ENCODE measurements around the gene PIGK.
A peak's percentile ranks its signal among the peaks of the same experiment; 100 is the strongest.

PIGK gene

GRCh38 chr1:77121503-77121902 lies 97.7 kb downstream of the PIGK start:
- in situ Hi-C loops (cut with MboI; ENCODE audit: low pct_unique_long_range_greater_than_20kb, low sequenced_read_pairs), result no loop called here
- no peak for DNase-seq

DNA sequence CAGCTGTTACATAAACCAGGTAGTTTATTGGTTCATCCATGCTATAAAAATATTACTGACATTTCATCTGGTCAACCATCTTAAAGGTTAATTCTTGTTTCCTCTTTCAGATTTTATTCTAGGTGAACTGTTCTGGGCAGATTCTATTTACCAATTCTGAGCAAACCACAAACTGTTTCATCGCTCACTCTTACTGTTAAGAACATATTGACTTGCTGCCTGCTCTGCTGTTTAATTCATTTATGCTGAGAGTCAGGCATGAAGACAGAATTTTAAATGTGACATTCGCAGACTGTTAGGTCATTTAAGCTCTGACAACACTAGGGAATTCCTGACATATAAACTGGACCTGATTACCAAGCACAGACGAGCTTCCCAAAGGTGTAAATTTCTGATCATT lies 98.3 kb downstream of the PIGK start:
- no peak for DNase-seq
- in situ Hi-C loops (cut with MboI; ENCODE audit: low pct_unique_long_range_greater_than_20kb, low sequenced_read_pairs), result no loop called here

DNA sequence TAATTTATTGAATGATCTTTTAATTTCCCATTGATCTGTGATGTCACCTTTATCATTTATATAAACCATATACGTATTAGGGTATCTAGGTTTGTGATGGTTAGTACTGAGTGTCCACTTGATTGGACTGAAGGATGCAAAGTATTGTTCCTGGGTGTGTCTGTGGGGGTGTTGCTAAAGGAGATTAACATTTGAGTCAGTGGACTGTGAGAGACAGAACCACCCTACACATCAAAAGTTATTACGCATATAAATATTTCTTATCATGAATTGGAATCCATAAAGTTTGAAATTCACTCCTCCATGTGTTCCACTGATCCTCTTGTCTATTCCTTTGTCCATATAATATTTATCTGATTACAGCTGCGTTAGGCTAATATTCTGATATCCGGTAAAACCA lies 100.5 kb downstream of the PIGK start:
- DNase-seq, result no peak
- in situ Hi-C loops (cut with MboI; ENCODE audit: low pct_unique_long_range_greater_than_20kb, low sequenced_read_pairs), result no loop called here

DNA sequence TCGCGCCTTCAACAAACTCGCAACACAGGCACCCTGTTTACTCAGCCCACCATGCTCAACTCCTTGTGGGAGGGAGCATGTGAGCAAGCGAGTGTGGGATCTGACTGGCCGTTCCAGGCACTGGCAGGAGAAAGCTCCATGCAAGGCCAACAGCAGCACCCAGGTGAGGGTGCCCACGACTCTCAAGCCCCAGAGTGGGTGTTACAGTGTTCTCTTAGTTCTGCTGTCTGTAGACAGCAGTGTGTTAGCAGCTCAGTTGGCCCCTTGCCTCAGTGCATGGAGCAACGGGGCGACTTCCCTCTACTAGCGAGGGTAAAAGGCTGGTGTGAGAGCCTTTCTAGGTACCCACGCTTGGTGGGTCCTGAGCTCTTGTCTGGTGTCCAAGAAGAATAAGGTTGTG lies 114.6 kb downstream of the PIGK start:
- in situ Hi-C loops (cut with MboI; ENCODE audit: low pct_unique_long_range_greater_than_20kb, low sequenced_read_pairs), result no loop called here
- no peak for DNase-seq

- in situ Hi-C loops (cut with MboI; ENCODE audit: low pct_unique_long_range_greater_than_20kb, low sequenced_read_pairs), result no loop called here
- DNase-seq, result no peak
Measured at GRCh38 chr1:77103486-77103885, 115.7 kb downstream of the PIGK start.

- no peak for DNase-seq
- in situ Hi-C loops (cut with MboI; ENCODE audit: low pct_unique_long_range_greater_than_20kb, low sequenced_read_pairs), result no loop called here
Measured at GRCh38 chr1:77100875-77101274, 118.4 kb downstream of the PIGK start.

DNA sequence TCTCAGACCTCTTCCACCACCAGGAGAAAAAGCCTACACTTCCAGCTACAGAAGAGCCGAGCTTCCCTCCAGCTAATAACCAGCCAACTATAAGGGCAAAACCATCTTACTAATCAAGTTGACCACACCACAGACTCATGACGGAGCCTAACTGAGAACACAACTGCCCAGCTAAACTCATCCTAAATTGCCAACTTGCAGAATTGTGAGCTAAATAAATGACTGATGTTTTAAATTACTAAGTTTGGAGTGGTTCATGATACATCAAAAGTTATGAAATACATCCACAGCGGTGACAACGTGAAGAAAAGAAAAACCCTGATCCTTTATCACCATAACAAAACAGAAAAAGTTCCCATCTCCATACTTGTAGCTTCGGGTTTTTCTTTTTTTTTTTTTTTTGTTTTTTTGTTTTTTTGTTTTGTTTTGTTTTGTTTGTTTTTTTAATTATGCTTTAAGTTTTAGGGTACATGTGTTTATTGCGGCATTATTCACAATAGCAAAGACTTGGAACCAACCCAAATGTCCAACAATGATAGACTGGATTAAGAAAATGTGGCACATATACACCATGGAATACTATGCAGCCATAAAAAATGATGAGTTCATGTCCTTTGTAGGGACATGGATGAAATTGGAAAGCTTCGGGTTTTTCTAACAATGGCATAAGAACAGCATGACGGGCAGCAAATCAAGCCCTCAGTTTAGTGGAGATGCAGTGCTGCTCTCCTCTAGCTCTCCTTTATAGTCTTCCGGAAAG lies 122.6 kb downstream of the PIGK start:
- in situ Hi-C loops (cut with MboI; ENCODE audit: low pct_unique_long_range_greater_than_20kb, low sequenced_read_pairs), result no loop called here
- no peak for DNase-seq

GRCh38 chr1:77095236-77095635 lies 124.0 kb downstream of the PIGK start:
- in situ Hi-C loops (cut with MboI; ENCODE audit: low pct_unique_long_range_greater_than_20kb, low sequenced_read_pairs), result no loop called here
- DNase-seq, result no peak

DNA sequence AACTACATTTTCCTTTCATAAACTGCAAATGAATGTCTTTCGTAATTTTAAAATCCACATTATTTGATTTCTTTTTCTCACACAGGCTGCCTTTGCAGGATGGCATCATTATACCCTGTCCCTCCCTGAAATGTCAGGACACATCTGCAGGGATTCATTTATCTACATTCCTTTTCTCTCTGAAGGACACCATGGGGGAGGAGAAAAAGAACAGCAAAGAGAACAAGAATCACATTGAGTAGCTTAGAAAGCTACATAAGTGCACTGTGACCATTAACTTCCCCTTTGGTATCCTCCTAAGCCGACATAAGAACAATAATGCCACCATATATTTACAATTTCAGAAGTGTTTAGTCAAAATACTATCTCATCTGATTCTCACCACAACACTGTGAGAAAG lies 129.5 kb downstream of the PIGK start:
- in situ Hi-C loops (cut with MboI; ENCODE audit: low pct_unique_long_range_greater_than_20kb, low sequenced_read_pairs), result no loop called here

GRCh38 chr1:77085109-77085508 lies 134.1 kb downstream of the PIGK start:
- in situ Hi-C loops (cut with MboI; ENCODE audit: low pct_unique_long_range_greater_than_20kb, low sequenced_read_pairs), result no loop called here
- no peak for DNase-seq

More for the DNA sequence above, 129.5 kb downstream of the PIGK start:
- no peak for DNase-seq

- in situ Hi-C loops (cut with MboI; ENCODE audit: low pct_unique_long_range_greater_than_20kb, low sequenced_read_pairs), result no loop called here
- DNase-seq, result no peak
Measured at GRCh38 chr1:77084457-77084856, 134.8 kb downstream of the PIGK start.

GRCh38 chr1:77081834-77082233 lies 137.4 kb downstream of the PIGK start:
- in situ Hi-C loops (cut with MboI; ENCODE audit: low pct_unique_long_range_greater_than_20kb, low sequenced_read_pairs), result no loop called here
- no peak for DNase-seq

DNA sequence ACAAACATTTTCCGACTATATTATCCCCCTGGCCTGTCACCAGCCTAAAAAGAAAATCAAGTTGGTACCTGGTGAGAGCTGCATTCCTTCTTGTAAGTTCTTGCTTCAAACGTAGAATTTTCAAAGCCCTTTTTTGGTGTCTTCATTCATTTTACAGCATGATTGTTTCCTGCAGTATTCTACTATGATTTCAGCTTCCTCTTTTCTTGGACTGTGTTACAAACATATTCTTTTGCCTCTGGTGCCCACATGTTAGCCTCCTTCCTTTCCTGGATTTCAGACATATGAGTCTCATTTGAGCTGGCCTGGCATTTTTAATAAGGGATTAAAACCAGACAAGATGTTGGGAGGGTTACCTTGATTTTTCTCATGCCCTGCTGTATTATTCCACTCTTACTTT lies 142.5 kb downstream of the PIGK start:
- in situ Hi-C loops (cut with MboI; ENCODE audit: low pct_unique_long_range_greater_than_20kb, low sequenced_read_pairs), result no loop called here
- peak; percentile 54 for DNase-seq

DNA sequence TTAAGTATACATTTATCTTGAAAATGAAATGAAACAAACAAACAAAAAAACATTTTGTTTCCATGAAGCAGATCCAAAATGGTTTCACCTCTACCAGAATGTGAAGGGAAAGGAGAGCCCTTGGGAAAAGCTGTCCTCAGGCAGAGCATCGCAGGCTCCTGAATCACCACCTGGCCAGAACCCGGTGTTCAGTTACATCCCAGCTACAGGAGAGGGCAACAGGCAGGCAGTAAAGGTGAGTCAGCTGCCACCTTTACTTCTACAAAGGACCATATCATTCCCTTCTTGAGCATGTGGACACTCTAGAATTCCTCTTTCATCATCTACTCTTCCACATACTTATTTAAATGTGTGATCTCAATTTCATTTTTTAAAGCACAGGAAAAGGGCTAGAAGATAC lies 151.2 kb downstream of the PIGK start:
- in situ Hi-C loops (cut with MboI; ENCODE audit: low pct_unique_long_range_greater_than_20kb, low sequenced_read_pairs), result no loop called here
- DNase-seq, result no peak

DNA sequence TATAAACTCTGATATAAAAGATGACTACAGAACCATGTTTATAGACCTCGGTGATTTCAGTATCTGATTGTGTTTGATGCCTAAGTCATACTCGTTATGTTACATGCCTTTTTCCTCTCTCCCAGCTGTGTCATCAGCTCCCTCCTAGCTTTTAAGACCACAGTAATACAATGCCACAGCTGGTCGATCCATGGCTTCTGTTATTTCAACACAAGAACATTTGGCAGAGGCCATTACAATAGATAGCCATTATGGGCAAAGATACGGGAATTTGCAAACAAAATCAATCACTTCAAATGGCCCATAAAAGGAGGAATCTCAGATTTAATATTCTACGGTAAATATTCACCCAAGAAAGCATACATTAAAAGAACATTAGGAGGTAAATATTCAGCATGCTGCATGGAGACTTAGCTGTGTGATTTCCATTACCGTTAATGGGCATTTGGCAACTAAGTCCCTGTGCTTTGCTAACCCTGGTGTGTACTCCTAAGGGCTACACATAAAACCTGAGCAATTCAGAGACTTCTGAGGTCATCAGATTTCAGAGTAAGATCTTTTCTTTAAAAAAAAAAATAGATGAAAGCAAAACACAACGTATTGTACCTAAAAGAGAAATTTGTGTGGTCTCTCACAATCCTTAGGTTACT lies 153.4 kb downstream of the PIGK start:
- no peak for DNase-seq
- in situ Hi-C loops (cut with MboI; ENCODE audit: low pct_unique_long_range_greater_than_20kb, low sequenced_read_pairs), result no loop called here

DNA sequence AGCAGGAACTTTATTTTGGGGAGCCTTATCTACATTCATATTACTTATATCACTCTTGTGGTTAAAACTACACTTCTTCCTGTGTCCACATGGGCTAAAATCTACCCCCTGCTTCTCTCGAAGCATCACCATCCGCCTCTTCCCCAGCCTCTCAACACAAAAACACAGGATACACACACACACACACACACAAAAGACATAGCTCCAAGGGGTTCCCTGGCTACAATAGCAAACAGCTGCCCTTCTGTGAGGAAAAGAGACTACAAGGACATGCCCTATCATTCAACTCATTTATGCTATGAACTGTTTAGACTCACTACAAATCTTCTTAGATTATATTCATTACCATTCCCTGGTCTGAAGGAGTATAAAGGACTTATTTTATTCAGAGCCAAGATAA lies 155.0 kb downstream of the PIGK start:
- in situ Hi-C loops (cut with MboI; ENCODE audit: low pct_unique_long_range_greater_than_20kb, low sequenced_read_pairs), result no loop called here
- no peak for DNase-seq

- no peak for DNase-seq
- in situ Hi-C loops (cut with MboI; ENCODE audit: low pct_unique_long_range_greater_than_20kb, low sequenced_read_pairs), result no loop called here
Measured at GRCh38 chr1:77063118-77063517, 156.1 kb downstream of the PIGK start.

DNA sequence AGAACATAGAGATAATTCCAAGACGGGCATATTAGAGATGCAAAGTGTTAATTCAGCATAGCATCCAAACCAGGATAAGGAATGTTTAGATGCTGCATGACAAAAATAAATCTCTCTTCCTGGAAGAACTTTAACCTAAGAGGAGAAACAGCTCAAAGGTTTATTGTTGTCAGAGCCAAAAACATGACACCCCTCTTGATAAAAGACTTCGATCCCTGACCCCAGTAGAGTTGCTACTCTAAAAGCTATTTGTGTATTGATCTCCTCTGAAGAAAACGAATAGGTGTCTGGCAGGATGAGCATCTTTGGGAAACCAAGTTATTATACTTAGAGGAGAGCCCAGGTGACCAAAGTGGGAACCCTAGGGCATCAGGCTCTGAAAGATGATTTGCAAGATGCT lies 158.1 kb downstream of the PIGK start:
- in situ Hi-C loops (cut with MboI; ENCODE audit: low pct_unique_long_range_greater_than_20kb, low sequenced_read_pairs), result no loop called here
- no peak for DNase-seq

DNA sequence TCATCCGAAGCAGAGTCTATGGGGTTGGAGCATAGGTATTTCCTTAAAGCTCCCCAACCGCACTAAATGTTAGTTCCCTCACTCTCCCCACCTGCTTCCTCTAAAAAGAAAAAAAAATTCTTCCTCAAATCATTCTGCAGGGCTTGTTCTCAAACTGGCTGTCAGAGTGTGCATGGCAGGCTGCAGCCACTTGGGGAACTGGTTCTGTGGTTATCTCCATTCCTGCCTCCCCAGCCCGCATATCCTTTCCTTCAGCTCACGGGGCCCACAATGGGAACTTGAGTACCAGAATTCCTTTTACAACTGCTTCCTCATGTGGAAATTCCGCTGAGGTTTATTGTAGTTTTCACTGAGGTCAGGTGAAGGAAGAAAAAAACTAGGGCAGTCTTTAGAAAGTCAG lies 159.2 kb downstream of the PIGK start:
- in situ Hi-C loops (cut with MboI; ENCODE audit: low pct_unique_long_range_greater_than_20kb, low sequenced_read_pairs), result no loop called here
- DNase-seq, result peak; percentile 82

DNA sequence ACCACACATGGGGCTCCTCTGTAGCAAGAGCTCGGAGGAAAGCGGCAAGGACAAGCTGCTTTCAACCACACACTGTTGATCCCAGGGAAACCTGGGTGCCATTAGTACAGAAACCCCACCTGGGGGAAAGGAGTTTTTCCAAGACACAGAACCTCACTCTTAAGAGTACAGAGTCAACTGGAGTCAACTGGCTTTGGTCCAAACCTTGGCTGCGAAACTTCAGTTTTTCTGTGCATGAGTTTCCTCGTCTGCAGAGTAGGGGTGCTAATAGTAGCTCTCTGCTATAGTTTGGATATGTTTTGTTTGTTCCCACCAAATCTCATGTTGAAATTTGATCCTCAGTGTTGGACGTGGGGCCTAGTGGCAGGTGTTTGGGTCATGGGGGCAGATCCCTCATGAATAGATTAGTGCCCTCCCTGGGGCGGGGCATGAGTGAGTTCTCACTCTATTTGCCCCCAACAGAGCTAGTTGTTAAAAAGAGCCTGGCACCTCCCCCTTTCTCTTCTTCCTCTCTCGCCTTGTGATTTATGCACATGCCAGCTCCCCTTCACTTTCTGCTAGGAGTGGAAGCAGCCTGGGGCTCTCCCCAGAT lies 161.1 kb downstream of the PIGK start:
- in situ Hi-C loops (cut with MboI; ENCODE audit: low pct_unique_long_range_greater_than_20kb, low sequenced_read_pairs), result no loop called here
- DNase-seq, result no peak

DNA sequence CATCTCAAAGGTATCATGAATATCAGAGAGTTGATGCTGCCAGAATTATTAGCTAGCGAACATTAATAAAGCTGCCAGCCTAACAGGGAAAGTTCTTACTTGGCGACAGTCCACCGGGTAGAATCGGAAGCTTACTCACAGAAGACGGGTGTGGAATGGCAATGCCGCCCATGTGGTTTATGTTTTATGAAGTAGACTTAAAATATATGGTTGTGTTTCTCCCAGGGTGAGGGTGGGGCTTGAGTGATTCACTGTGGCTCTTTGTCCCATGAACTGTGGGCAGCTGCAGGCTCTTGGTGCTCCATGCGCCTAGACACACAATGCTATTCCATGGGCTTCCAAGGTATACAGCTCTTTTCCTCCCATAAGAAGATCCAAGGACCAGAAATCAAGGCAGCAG lies 162.7 kb downstream of the PIGK start:
- no peak for DNase-seq
- in situ Hi-C loops (cut with MboI; ENCODE audit: low pct_unique_long_range_greater_than_20kb, low sequenced_read_pairs), result no loop called here
